ENCODE data around the gene RGS18. TPM values are rescaled to one million over a fixed set of nuclear protein-coding genes. Genes with fewer than 3 reads are reported as not detected.
"Not testable (repeated sequence)": the region's sequence is repeated elsewhere in the genome, so short reads cannot be mapped to it uniquely, and the experiment has no call there.

Gene RGS18
- total RNA-seq, 4 donors from 2014 or later = 0.22 to 1.6 (median 1.3) TPM

DNA sequence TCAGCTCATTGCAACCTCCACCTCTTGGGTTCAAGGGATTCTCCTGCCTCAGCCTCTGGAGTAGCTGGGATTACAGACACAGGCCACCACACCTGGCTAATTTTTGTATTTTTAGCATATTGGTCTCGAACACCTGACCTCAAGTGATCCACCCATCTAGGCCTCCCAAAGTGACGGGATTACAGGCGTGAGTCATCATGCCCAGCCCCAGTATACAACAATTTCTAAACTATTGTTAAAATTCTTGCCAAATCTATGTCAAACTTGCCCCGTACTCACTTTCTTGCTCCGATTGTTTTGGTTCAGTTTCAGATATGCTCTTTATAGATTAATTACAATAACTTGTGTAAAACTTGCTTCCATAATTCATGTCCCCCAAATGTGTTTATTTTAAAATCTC, 4.1 kb downstream of the RGS18 start:
- no peaks in the 10 kb centered on the region for H3K9me3 ChIP-seq
- H3K27me3 ChIP-seq = no peaks in the 10 kb centered on the region
- intact Hi-C loops (cut with DNase I) = no loop called here
- H3K27ac ChIP-seq = no peak overlapping the region
- H3K4me1 ChIP-seq = no peaks in the 10 kb centered on the region
- DNase-seq = no peak
- H3K36me3 ChIP-seq = no peaks in the 10 kb centered on the region
- 81% methylated on average over 5 of the region's 5 CpGs for WGBS, 2 donors
- no peak for TF ChIP-seq POLR2A (IDR thresholded peaks at IDR 0.05)
- TF ChIP-seq, protein P1, sequence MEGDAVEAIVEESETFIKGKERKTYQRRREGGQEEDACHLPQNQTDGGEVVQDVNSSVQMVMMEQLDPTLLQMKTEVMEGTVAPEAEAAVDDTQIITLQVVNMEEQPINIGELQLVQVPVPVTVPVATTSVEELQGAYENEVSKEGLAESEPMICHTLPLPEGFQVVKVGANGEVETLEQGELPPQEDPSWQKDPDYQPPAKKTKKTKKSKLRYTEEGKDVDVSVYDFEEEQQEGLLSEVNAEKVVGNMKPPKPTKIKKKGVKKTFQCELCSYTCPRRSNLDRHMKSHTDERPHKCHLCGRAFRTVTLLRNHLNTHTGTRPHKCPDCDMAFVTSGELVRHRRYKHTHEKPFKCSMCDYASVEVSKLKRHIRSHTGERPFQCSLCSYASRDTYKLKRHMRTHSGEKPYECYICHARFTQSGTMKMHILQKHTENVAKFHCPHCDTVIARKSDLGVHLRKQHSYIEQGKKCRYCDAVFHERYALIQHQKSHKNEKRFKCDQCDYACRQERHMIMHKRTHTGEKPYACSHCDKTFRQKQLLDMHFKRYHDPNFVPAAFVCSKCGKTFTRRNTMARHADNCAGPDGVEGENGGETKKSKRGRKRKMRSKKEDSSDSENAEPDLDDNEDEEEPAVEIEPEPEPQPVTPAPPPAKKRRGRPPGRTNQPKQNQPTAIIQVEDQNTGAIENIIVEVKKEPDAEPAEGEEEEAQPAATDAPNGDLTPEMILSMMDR (IDR thresholded peaks at IDR 0.05) = no peak
- no peak overlapping the region for H3K4me3 ChIP-seq (replicated peaks in 1 of 3)

DNA sequence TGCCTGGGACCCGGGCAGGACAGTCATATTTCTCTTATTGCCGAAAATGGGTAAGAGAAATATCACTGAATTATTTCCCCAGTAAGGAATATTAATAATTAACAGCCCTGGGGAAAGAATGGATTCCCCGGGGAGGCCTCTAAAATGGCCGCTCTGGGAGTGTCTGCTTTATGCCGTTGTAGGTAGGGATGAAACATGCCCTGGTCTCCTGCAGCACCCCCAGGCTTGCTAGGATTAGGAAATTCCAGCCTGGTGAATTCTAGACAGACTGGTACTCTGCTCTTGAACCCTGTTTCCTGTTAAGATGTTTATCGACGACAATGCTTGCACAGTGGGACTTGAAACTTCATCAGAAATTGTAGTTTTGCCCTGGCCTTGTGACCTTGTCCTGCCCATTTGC, 6.7 kb downstream of the RGS18 start:
- H3K4me1 ChIP-seq; H3K9me3 ChIP-seq; H3K4me3 ChIP-seq (replicated peaks in 1 of 3); intact Hi-C loops (cut with DNase I); H3K36me3 ChIP-seq; H3K27me3 ChIP-seq; H3K27ac ChIP-seq; DNase-seq: not testable (repeated sequence)
- WGBS, 2 donors = 77 to 92% methylated on average over 7 of the region's 7 CpGs

GRCh38 chr1:192167011-192167410, 8.7 kb downstream of the RGS18 start:
- TF ChIP-seq POLR2A (IDR thresholded peaks at IDR 0.05) = no peak
- TF ChIP-seq, protein P1 (IDR thresholded peaks at IDR 0.05) = no peak
- Histone ChIP-seq H3K4me3 (replicated peaks in 1 of 3) (no peak overlapping the region), H3K36me3 (no peaks in the 10 kb centered on the region), H3K27ac (no peak overlapping the region), H3K4me1 (no peaks in the 10 kb centered on the region), H3K9me3 (no peaks in the 10 kb centered on the region), H3K27me3 (no peaks in the 10 kb centered on the region)
- intact Hi-C loops (cut with DNase I) = no loop called here
- 87 to 95% methylated on average over 1 of the region's 1 CpG for WGBS, 2 donors
- no peak for DNase-seq

DNA sequence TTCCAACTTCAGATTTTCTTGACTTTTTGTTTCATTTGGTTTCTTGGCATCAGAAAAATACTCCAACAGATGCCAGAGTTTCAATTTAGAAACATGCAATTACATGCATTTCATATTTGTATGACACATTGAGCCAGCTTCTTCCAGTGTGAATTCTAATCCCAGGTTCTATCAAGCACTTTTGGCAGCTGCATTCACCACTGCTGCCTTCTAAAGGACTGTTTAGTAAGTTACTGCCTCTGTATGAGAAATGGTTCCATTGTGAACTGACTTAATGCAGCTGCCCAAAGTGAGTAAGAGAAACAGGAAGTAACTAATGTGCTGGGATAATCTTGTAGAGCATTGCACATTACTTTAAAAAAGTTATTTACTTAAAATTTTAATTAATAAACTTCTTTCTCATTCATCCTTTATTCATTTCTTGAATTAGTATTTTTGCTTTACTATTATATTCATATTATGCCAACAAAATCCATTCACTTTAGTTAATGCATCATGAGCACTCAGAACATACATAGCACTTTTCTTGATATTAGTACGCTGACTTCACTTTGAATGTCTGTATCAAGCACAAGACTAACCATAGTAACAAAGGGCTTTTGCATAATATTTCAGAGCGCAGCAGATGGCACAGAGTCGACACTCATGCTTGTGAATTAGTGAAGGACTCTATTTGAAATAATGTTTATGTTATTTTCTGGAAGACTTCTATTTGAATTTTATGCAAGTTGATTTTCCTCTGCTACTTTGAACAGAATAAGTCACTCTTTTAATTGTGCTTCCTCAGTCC, 9.8 kb downstream of the RGS18 start:
- no peaks in the 10 kb centered on the region for H3K9me3 ChIP-seq
- H3K27me3 ChIP-seq = no peaks in the 10 kb centered on the region
- H3K36me3 ChIP-seq = no peaks in the 10 kb centered on the region
- H3K4me1 ChIP-seq = no peaks in the 10 kb centered on the region
- intact Hi-C loops (cut with DNase I) = no loop called here
- TF ChIP-seq POLR2A (IDR thresholded peaks at IDR 0.05) = no peak
- TF ChIP-seq, protein P1 (IDR thresholded peaks at IDR 0.05) = no peak
- H3K4me3 ChIP-seq (replicated peaks in 1 of 3) = no peak overlapping the region
- H3K27ac ChIP-seq = no peak overlapping the region
- WGBS, 2 donors = 93 to 94% methylated on average over 3 of the region's 3 CpGs
- no peak for DNase-seq

DNA sequence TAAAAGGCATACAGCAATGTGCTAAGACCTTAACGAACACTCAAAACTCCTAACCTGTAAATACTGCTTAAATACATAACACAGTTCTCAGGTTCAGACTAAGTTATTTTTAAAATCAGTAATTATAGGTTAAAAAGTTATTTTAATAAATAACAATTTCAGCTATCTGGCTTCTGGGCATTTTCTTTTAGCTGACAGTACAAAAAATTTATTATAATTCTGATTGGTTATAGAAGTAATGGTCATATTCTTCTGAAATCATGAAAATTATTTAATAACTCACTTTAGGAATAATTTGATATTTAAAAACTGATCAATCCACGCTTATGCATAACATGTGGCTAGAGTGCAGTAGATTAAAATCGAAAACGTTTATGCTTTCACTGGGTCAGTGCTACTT, 10.7 kb downstream of the RGS18 start:
- no peaks in the 10 kb centered on the region for H3K4me1 ChIP-seq
- DNase-seq = no peak
- no peaks in the 10 kb centered on the region for H3K36me3 ChIP-seq
- WGBS, 2 donors = 82 to 83% methylated on average over 4 of the region's 4 CpGs
- no peaks in the 10 kb centered on the region for H3K27me3 ChIP-seq
- H3K9me3 ChIP-seq = no peaks in the 10 kb centered on the region
- intact Hi-C loops (cut with DNase I) = no loop called here
- H3K4me3 ChIP-seq (replicated peaks in 1 of 3) = no peak overlapping the region
- TF ChIP-seq POLR2A (IDR thresholded peaks at IDR 0.05) = no peak
- TF ChIP-seq, protein P1 (IDR thresholded peaks at IDR 0.05) = no peak
- H3K27ac ChIP-seq = no peak overlapping the region
